A673 (cell line): ENCODE results near the gene GJB2.

Source experiments
- CTCF ChIP-seq: fragments of 300-800, 200-600 bp; sonication (generic); conservative IDR thresholded peaks from 2 replicates; pipeline ENCODE4 v1.5.1; 2017; ENCODE audit warnings: low read depth, mild to moderate bottlenecking, antibody characterized with exemption, low read length, moderate library complexity, mixed read lengths
- EZH2 ChIP-seq: fragments of 200-600 bp; sonication (generic); IDR thresholded peaks from 2 replicates; pipeline ENCODE4 v1.6.1; 2017; ENCODE audit warnings: borderline replicate concordance, low read depth, mild to moderate bottlenecking, mixed read lengths, antibody characterized with exemption, low read length; ENCODE audit not compliant: poor library complexity, severe bottlenecking

GRCh38 chr13:20198781-20199180 is 6.0 kb upstream of the GJB2 start:
- no peak for TF ChIP-seq CTCF
- TF ChIP-seq EZH2, result no peak
